AG04449 (cell line): ENCODE measurements around the gene TRIOBP.

ENCODE experiments used
- CTCF ChIA-PET: fragments of 350-600 bp; formaldehyde crosslinking; extraction: SDS; loops from one replicate; lab custom pipeline; 2021; ENCODE audit warnings: antibody characterized with exemption; lab: Yijun Ruan, JAX
- POLR2A ChIA-PET: fragments of 400-600, 350-600 bp; formaldehyde crosslinking; extraction: SDS; loops from one replicate; lab custom pipeline; 2020; ENCODE audit warnings: antibody characterized with exemption, inconsistent platforms; lab: Yijun Ruan, JAX
- DNase-seq: peaks from one replicate; pipeline ENCODE4 v3.0.0-alpha.2; 2010; ENCODE audit warnings: low read depth, low spot score
- H3K4me3 ChIP-seq: 2 replicates; pipeline ENCODE4 v1.5.1; 2011; ENCODE audit warnings: low read depth, mild to moderate bottlenecking, control low read depth, low read length
- TF ChIP-seq, protein P1 (sequence below): IDR thresholded peaks from one replicate; pipeline ENCODE4 v1.5.1; 2011; ENCODE audit warnings: mild to moderate bottlenecking, moderate library complexity, low read length, control low read depth, inconsistent platforms; ENCODE audit not compliant: insufficient read depth; ENCODE audit errors: missing control alignments

The TRIOBP gene

DNA sequence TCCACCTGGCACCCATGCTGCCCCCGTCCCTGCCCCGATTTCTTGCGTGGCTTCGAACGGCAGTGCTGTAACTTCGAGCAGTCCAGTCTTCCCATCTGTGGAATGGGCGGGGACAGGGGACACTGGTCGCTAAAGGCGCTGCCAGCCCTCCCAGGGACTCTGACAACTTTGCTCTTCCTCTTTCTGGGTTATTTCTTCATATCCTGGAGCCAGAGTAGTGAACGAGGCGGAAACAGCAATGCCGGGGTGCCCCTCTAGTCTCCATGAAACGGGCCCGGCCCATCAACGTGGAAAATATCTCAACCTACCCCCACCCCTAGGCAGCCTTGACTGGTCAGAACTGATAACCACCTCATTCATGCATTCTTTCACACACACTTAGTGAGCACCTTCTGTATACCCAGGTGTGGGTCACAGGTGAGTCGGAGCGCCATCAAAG lies 42.8 kb downstream of the TRIOBP start:
- ChIA-PET CTCF (interaction anchor here (1.9 to 3.1 kb wide), 2 partner anchors 52 to 133 kb away, joined by 4 to 10 read pairs; no protein-coding TSS in a partner anchor), POLR2A (no interaction called here)
- DNase-seq, result no peak
- H3K4me3 ChIP-seq, result no peak overlapping the region
- TF ChIP-seq, protein P1, sequence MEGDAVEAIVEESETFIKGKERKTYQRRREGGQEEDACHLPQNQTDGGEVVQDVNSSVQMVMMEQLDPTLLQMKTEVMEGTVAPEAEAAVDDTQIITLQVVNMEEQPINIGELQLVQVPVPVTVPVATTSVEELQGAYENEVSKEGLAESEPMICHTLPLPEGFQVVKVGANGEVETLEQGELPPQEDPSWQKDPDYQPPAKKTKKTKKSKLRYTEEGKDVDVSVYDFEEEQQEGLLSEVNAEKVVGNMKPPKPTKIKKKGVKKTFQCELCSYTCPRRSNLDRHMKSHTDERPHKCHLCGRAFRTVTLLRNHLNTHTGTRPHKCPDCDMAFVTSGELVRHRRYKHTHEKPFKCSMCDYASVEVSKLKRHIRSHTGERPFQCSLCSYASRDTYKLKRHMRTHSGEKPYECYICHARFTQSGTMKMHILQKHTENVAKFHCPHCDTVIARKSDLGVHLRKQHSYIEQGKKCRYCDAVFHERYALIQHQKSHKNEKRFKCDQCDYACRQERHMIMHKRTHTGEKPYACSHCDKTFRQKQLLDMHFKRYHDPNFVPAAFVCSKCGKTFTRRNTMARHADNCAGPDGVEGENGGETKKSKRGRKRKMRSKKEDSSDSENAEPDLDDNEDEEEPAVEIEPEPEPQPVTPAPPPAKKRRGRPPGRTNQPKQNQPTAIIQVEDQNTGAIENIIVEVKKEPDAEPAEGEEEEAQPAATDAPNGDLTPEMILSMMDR, result no peak

DNA sequence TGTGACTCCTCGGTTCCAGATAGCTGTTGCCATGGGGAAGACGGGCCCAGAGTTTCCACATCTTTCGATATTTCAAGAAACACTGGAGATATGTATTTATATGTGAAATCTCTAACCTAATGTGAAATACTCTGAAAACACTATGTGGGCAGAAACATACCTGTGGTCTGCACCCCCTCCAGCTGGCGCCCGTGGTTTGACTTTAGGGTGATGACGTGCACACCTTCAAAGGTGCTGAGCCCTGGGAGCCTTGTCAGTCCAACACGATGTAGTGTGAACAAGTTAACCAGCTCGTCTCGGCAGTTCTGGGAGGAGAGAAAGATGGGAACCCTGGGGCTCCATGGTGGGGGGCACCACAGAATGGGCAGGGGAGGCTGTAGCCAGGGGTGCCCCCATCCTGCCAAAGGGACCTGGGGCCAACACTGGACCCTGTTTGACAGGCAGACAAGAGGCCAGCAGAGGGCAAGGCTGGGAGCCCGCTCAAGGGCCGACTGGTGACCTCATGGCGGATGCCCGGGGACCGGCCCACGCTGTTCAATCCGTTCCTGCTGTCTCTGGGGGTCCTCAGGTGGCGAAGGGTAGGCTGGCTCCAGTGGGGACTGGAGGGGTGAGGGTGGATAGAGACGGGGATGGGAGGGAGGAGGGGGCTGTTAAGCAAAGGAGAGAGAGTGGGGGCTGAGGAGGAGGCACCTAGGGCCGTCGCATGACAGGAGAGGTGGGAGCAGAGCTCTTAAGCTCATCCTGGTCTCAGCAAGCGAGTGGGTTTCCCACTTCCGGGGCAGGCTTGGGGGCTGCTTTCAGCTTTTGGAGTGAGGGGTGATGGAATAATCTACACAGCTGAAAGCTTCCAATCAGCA lies 43.8 kb downstream of the TRIOBP start:
- H3K4me3 ChIP-seq, result no peak overlapping the region
- POLR2A ChIA-PET, result interaction anchor here (0.6 to 1.4 kb wide), 6 partner anchors 9 to 66 kb away, joined by 3 to 9 read pairs (median 3); partner anchors contain the start of gene LGALS1
- DNase-seq, result no peak
- CTCF ChIA-PET, result interaction anchor here (0.8 to 1.1 kb wide), 3 partner anchors 12 to 106 kb away, joined by 3 to 4 read pairs (median 3); no protein-coding TSS in a partner anchor
- TF ChIP-seq, protein P1, result no peak

DNA sequence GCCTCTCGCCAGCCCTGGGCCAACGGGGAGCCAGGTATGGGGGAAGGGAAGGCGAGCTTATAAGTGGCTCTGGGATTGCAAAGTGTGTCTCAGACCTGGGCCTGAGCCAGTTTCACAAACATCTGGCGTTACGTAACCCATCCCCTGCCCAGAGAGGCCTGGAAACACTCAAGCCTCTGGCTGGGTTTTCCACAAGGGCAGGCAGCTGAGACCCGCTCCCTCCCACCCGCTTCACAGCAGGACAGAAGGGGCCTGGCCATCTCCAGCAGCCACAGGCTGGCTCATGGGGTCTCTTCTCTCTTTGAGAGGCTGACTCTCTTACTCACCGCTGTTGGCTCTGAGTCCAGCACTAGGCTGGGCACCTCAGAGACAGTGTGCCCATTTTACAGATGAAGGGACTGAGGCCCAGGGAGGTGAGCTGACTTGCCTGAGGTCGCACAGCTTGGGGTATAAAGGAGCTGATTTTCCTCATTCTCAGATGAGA lies 44.5 kb downstream of the TRIOBP start:
- DNase-seq, result peak; percentile 79
- TF ChIP-seq, protein P1, result no peak
- H3K4me3 ChIP-seq, result no peak overlapping the region
- CTCF ChIA-PET, result interaction anchor here (0.8 to 1.6 kb wide), 5 partner anchors 12 to 108 kb away, joined by 3 to 4 read pairs (median 3); no protein-coding TSS in a partner anchor
- POLR2A ChIA-PET, result interaction anchor here (0.6 to 1.4 kb wide), 6 partner anchors 8 to 66 kb away, joined by 3 to 9 read pairs (median 3); partner anchors contain the start of gene LGALS1

DNA sequence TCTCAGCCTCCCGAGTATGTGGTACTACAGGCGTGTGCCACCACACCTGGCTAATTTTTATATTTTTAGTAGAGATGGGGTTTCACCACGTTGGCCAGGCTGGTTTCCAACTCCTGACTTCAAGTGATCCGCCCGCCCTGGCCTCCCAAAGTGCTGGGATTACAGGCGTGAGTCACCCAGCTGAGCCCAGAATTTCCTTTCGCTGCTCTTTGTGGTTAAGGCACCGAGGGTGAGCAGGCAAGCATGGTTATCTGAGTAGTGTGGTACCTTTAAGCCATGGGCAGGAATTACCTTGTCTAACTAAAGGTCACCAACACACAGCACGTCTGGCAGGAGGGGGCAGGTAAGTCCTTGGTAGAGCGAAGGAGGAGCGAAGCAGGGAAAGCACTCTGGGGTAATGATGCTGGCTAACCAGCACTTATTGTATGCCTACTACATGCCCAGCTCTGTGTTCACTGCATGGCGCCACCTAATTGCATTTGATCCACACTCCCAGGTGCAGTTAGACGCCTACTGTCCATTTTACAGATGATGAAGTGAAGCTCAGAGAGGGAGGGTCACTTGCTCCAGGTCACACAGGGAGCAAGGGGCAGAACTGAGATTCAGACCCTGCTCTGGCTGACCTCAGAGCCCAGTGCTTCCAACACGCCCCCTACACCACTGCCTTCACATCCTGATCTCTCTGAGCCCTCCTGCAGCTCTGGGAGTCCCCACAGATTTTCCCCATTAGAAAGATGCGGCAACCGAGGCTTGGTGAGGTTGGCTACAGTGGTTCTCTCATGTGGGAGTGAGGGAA lies 45.7 kb downstream of the TRIOBP start:
- ChIA-PET POLR2A (no interaction called here), CTCF (interaction anchor here (0.9 to 1.6 kb wide), 4 partner anchors 47 to 109 kb away, joined by 3 to 4 read pairs (median 3); no protein-coding TSS in a partner anchor)
- peak; percentile 45 for DNase-seq
- TF ChIP-seq, protein P1, result no peak
- H3K4me3 ChIP-seq, result no peak overlapping the region

DNA sequence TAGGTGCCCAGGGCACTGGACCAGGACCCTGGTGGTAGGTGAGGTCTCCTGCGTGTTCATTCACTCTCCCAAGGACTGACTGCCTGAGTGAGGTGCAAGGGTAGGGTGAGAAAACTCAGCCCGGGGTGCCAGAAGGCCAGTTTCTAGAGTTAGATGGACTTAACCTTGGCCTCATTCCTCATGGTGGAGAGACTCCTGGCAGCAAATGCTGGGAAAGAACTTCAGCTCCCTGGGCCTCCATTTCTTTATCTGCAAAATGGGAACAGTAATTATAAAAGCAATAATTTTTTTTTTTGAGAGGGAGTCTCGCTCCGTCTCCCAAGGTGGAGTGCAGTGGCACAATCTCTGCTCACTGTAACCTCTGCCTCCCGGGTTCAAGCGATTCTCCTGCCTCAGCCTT lies 47.7 kb downstream of the TRIOBP start:
- ChIA-PET CTCF (interaction anchor here (0.9 to 1.2 kb wide), 2 partner anchors 101 to 183 kb away, joined by 3 read pairs; no protein-coding TSS in a partner anchor), POLR2A (no interaction called here)
- no peak for DNase-seq
- no peak overlapping the region for H3K4me3 ChIP-seq
- TF ChIP-seq, protein P1, result no peak
